Measurements from ENCODE around the gene RSPH3. TPM values are rescaled to one million over a fixed set of nuclear protein-coding genes. Genes with fewer than 3 reads are reported as not detected.
"Not testable (repeated sequence)": the region's sequence is repeated elsewhere in the genome, so short reads cannot be mapped to it uniquely, and the experiment has no call there.

The RSPH3 gene
- total RNA-seq, 5 donors from 2014 or later (not counting 1 experiment from before 2014, with no cell fraction given), result 1.5 to 2.6 (median 2.1) TPM

GRCh38 chr6:159017757-159018559 is 18.0 kb upstream of the RSPH3 start:
- peaks cover 27 to 58% (median 50%) of the 10 kb centered on the region in 3 donors for H3K4me1 Mint-ChIP-seq
- Histone ChIP-seq H3K36me3 (ENCODE audit: control insufficient read depth in 2 of 2, extremely low read depth in 1 of 2, insufficient read depth in 1 of 2, low read length in 1 of 2) (no peaks in the 10 kb centered on the region), H3K4me3 (ENCODE audit: control insufficient read depth in 1 of 2, extremely low read depth in 1 of 2, low read length in 1 of 2) (no peak overlapping the region), H3K9me3 (no peaks in the 10 kb centered on the region), H3K27me3 (replicated peaks in 1 of 2; ENCODE audit: control insufficient read depth in 2 of 2, extremely low read depth in 1 of 2, insufficient read depth in 2 of 2, low read length in 1 of 2) (no peaks in the 10 kb centered on the region), H3K4me1 (ENCODE audit: control insufficient read depth in 1 of 2, extremely low read depth in 1 of 2, insufficient read depth in 2 of 2, low read length in 2 of 2) (peaks cover 22 to 28% of the 10 kb centered on the region in 2 experiments), H3K27ac (ENCODE audit: low read length) (peak overlapping the region; percentile 58)
- peak overlapping the region in 1 of 3 donors; percentile 1 for H3K4me3 Mint-ChIP-seq
- WGBS (ENCODE audit: insufficient coverage), result no CpG with 5 or more reads among the region's 3 CpGs
- POLR2A ChIA-PET, result interaction anchor here (0.6 to 1.5 kb wide), 5 partner anchors 18 to 111 kb away, joined by 3 to 7 read pairs (median 5); partner anchors contain the start of gene TAGAP (in 1 of the 2)
- peak overlapping the region; percentile 82 to 94 for H3K27ac Mint-ChIP-seq
- ATAC-seq (replicated peaks in 1 of 4), result peak in 3 of 4 experiments; percentile 40 to 72 (median 53)
- H3K9me3 Mint-ChIP-seq, result peaks cover 0 to 5% (median 0%) of the 10 kb centered on the region in 3 donors
- DNase-seq, result no peak
- CTCF ChIA-PET, result interaction anchor here (0.5 to 1.9 kb wide), 14 partner anchors 9 to 1124 kb away, joined by 3 to 16 read pairs (median 4); no protein-coding TSS in a partner anchor
- H3K36me3 Mint-ChIP-seq, result peaks cover 9% of the 10 kb centered on the region
- H3K27me3 Mint-ChIP-seq, result no peaks in the 10 kb centered on the region

- Histone ChIP-seq H3K9me3 (no peaks in the 10 kb centered on the region), H3K36me3 (ENCODE audit: control insufficient read depth in 2 of 2, extremely low read depth in 1 of 2, insufficient read depth in 1 of 2, low read length in 1 of 2) (no peaks in the 10 kb centered on the region), H3K27ac (ENCODE audit: low read length) (no peak overlapping the region), H3K4me1 (ENCODE audit: control insufficient read depth in 1 of 2, extremely low read depth in 1 of 2, insufficient read depth in 2 of 2, low read length in 2 of 2) (peaks cover 22 to 35% of the 10 kb centered on the region in 2 experiments), H3K27me3 (replicated peaks in 1 of 2; ENCODE audit: control insufficient read depth in 2 of 2, extremely low read depth in 1 of 2, insufficient read depth in 2 of 2, low read length in 1 of 2) (no peaks in the 10 kb centered on the region), H3K4me3 (ENCODE audit: control insufficient read depth in 1 of 2, extremely low read depth in 1 of 2, low read length in 1 of 2) (no peak overlapping the region)
- Mint-ChIP-seq H3K4me3 (no peak overlapping the region), H3K9me3 (no peaks in the 10 kb centered on the region), H3K27me3 (no peaks in the 10 kb centered on the region), H3K36me3 (peaks cover 7% of the 10 kb centered on the region), H3K4me1 (peaks cover 44 to 81% (median 64%) of the 10 kb centered on the region in 3 donors), H3K27ac (peak overlapping the region; percentile 65 to 66)
- ATAC-seq (replicated peaks in 1 of 4) (no peak), DNase-seq (no peak)
- ChIA-PET POLR2A (no interaction called here), CTCF (no interaction called here)
Measured at GRCh38 chr6:159014406-159014805, 14.4 kb upstream of the RSPH3 start.

- POLR2A ChIA-PET, result interaction anchor here (0.5 to 0.6 kb wide), 3 partner anchors 24 to 59 kb away, joined by 3 to 10 read pairs (median 6); partner anchors contain the start of gene TAGAP (in 1 of the 2)
- ATAC-seq (replicated peaks in 1 of 4), result no peak
- H3K4me1 ChIP-seq (ENCODE audit: control insufficient read depth in 1 of 2, extremely low read depth in 1 of 2, insufficient read depth in 2 of 2, low read length in 2 of 2), result peaks cover 21 to 39% of the 10 kb centered on the region in 2 experiments
Measured at GRCh38 chr6:159013229-159013628, 13.2 kb upstream of the RSPH3 start.

GRCh38 chr6:159012201-159012600 is 12.2 kb upstream of the RSPH3 start:
- no peak overlapping the region for H3K4me3 ChIP-seq (ENCODE audit: control insufficient read depth in 1 of 2, extremely low read depth in 1 of 2, low read length in 1 of 2)
- H3K27ac ChIP-seq (ENCODE audit: low read length), result no peak overlapping the region
- CTCF ChIA-PET, result interaction anchor here in 1 of 2 donors (0.6 to 2.2 kb wide), 3 partner anchors 52 to 649 kb away, joined by 5 to 10 read pairs (median 6); no protein-coding TSS in a partner anchor
- POLR2A ChIA-PET, result no interaction called here
- no peaks in the 10 kb centered on the region for H3K36me3 ChIP-seq (ENCODE audit: control insufficient read depth in 2 of 2, extremely low read depth in 1 of 2, insufficient read depth in 1 of 2, low read length in 1 of 2)
- H3K4me1 Mint-ChIP-seq, result peaks cover 38 to 75% (median 55%) of the 10 kb centered on the region in 3 donors
- peak overlapping the region; percentile 8 to 24 for H3K27ac Mint-ChIP-seq
- H3K9me3 ChIP-seq, result no peaks in the 10 kb centered on the region
- no peak overlapping the region for H3K4me3 Mint-ChIP-seq
- H3K27me3 Mint-ChIP-seq, result no peaks in the 10 kb centered on the region
- ATAC-seq (replicated peaks in 1 of 4) (no peak), DNase-seq (no peak)
- H3K9me3 Mint-ChIP-seq, result no peaks in the 10 kb centered on the region
- H3K36me3 Mint-ChIP-seq, result peaks cover 7% of the 10 kb centered on the region
- H3K4me1 ChIP-seq (ENCODE audit: control insufficient read depth in 1 of 2, extremely low read depth in 1 of 2, insufficient read depth in 2 of 2, low read length in 2 of 2), result peaks cover 13 to 39% of the 10 kb centered on the region in 2 experiments
- 100% methylated on average over 1 of the region's 4 CpGs for WGBS (ENCODE audit: insufficient coverage)
- H3K27me3 ChIP-seq (replicated peaks in 1 of 2; ENCODE audit: control insufficient read depth in 2 of 2, extremely low read depth in 1 of 2, insufficient read depth in 2 of 2, low read length in 1 of 2), result no peaks in the 10 kb centered on the region

More at GRCh38 chr6:159013229-159013628, 13.2 kb upstream of the RSPH3 start:
- Mint-ChIP-seq H3K4me3 (no peak overlapping the region), H3K27me3 (no peaks in the 10 kb centered on the region), H3K27ac (peak overlapping the region; percentile 74 to 82), H3K9me3 (no peaks in the 10 kb centered on the region), H3K4me1 (peaks cover 43 to 78% (median 62%) of the 10 kb centered on the region in 3 donors), H3K36me3 (peaks cover 7% of the 10 kb centered on the region)
- WGBS (ENCODE audit: insufficient coverage), result 83% methylated on average over 1 of the region's 5 CpGs
- CTCF ChIA-PET, result interaction anchor here in 1 of 2 donors (0.5 to 1.0 kb wide), 8 partner anchors 11 to 1633 kb away, joined by 3 to 8 read pairs (median 4); no protein-coding TSS in a partner anchor
- H3K4me3 ChIP-seq (ENCODE audit: control insufficient read depth in 1 of 2, extremely low read depth in 1 of 2, low read length in 1 of 2), result no peak overlapping the region
- no peaks in the 10 kb centered on the region for H3K9me3 ChIP-seq
- H3K36me3 ChIP-seq (ENCODE audit: control insufficient read depth in 2 of 2, extremely low read depth in 1 of 2, insufficient read depth in 1 of 2, low read length in 1 of 2), result no peaks in the 10 kb centered on the region
- DNase-seq, result no peak
- no peaks in the 10 kb centered on the region for H3K27me3 ChIP-seq (replicated peaks in 1 of 2; ENCODE audit: control insufficient read depth in 2 of 2, extremely low read depth in 1 of 2, insufficient read depth in 2 of 2, low read length in 1 of 2)
- no peak overlapping the region for H3K27ac ChIP-seq (ENCODE audit: low read length)

DNA sequence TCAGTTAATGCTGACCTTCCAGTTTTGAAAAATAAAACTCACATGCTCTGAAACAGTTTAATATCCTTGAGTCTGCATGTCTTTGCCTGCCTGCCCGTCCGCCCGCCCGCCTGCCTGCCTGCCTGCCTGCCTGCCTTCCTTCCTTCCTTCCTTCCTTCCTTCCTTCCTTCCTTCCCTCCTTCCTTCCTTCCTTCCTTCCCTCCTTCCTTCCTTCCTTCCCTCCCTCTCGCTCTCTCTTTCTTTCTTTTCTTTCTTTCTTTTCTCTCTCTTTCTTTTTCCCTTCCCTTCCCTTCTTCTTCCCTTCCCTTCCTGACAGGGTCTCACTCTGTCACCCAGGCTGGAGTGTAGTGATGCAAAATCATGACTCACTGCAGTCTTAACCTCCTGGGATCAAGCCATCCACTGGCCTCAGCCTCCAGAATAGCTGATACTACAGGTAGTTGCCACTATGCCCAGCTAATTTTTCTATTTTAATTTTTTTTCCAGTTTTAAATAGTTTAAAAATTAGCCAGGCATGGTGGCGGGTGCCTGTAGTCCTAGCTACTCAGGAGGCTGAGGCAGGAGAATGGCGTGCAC is 10.1 kb upstream of the RSPH3 start:
- not testable (repeated sequence) for H3K27ac ChIP-seq (ENCODE audit: low read length); H3K9me3 ChIP-seq; H3K4me3 Mint-ChIP-seq; H3K9me3 Mint-ChIP-seq; DNase-seq; H3K27me3 ChIP-seq (replicated peaks in 1 of 2; ENCODE audit: control insufficient read depth in 2 of 2, extremely low read depth in 1 of 2, insufficient read depth in 2 of 2, low read length in 1 of 2); H3K4me3 ChIP-seq (ENCODE audit: control insufficient read depth in 1 of 2, extremely low read depth in 1 of 2, low read length in 1 of 2); H3K36me3 ChIP-seq (ENCODE audit: control insufficient read depth in 2 of 2, extremely low read depth in 1 of 2, insufficient read depth in 1 of 2, low read length in 1 of 2); ATAC-seq (replicated peaks in 1 of 4); H3K27me3 Mint-ChIP-seq
- peaks cover 38 to 64% (median 48%) of the 10 kb centered on the region in 3 donors for H3K4me1 Mint-ChIP-seq
- H3K36me3 Mint-ChIP-seq, result peaks cover 10% of the 10 kb centered on the region
- 54% methylated on average over 6 of the region's 7 CpGs for WGBS (ENCODE audit: insufficient coverage)
- POLR2A ChIA-PET, result interaction anchor here in 1 of 2 donors (0.6 to 0.7 kb wide), 3 partner anchors 58 to 366 kb away, joined by 3 to 5 read pairs (median 4); no protein-coding TSS in a partner anchor
- H3K4me1 ChIP-seq (ENCODE audit: control insufficient read depth in 1 of 2, extremely low read depth in 1 of 2, insufficient read depth in 2 of 2, low read length in 2 of 2), result peaks cover 10 to 34% of the 10 kb centered on the region in 2 experiments
- H3K27ac Mint-ChIP-seq, result peak overlapping the region in 1 of 2 donors; percentile 40
- CTCF ChIA-PET, result interaction anchor here (0.6 to 8.3 kb wide), 14 partner anchors 11 to 827 kb away, joined by 3 to 162 read pairs (median 6); no protein-coding TSS in a partner anchor
